CD4-positive, alpha-beta T cell treated with Interleukin-6 at 100 ng/mL for 8 hours (primary cell): ENCODE measurements around the gene HPSE2.
"Not testable (repeated sequence)": the region's sequence is repeated elsewhere in the genome, so short reads cannot be mapped to it uniquely, and the experiment has no call there.

ENCODE experiments used
- DNase-seq: peaks from one replicate; pipeline ENCODE4 v3.0.0-alpha.2; 2020; ENCODE audit warnings: mixed read lengths, low spot score

The HPSE2 gene

DNA sequence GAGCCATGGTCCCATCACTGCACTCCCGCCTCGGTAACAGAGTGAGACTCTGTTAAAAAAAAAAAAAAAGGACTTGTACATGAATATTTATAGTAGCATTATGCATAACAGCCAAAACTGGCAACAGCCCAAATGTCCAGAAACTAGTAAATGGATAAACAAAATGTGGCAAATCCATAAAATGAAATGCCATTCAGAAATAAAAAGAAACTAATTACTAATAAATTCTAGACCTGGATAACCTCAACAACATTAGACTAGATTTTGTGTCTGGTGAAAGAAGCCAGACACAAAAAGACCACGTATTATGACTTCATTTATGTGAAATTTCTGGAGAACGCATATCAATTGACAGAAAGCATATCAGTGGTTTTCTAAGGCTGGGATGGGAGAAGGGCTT lies 74.5 kb downstream of the HPSE2 start:
- no peak for DNase-seq

DNA sequence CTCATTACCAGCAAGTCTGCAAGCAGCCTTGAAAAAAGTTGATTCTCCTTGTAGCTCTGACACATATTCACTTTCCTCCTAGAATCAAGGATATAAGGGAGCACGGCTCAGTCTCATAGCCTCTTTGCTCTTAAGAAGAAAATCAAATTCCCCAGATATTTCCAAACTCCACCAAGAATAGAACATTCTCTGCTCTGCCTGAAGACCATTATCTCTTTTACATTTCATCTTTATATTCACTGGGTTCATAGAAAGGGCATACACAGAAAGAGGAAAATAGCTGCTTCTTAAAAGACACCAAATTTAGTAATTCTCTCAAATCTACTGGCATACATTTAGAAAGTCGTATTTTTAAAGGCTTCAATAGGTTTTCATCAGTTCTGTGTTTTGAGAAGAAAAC lies 92.0 kb downstream of the HPSE2 start:
- no peak for DNase-seq

DNA sequence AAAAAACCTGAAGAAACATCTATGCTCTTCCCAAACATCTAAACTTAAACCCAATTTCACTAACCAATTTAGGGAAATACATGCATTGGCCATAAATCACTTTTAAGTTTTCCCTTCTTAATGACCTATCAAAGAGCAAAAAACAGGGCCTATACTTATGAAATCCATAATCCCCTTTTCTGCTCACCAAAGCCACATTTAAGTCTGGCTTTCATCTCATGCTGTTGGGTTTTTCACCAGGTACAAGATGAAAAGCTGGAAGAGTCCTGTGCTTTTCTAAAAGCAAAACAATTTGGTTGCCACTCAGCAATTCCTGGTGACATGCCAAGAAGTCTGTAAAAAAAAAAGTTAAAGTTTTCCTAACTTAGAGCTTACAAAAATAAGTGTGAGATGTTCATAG lies 92.6 kb downstream of the HPSE2 start:
- no peak for DNase-seq

- DNase-seq: not testable (repeated sequence)
Observed at GRCh38 chr10:99132897-99133296, 102.8 kb downstream of the HPSE2 start.

DNA sequence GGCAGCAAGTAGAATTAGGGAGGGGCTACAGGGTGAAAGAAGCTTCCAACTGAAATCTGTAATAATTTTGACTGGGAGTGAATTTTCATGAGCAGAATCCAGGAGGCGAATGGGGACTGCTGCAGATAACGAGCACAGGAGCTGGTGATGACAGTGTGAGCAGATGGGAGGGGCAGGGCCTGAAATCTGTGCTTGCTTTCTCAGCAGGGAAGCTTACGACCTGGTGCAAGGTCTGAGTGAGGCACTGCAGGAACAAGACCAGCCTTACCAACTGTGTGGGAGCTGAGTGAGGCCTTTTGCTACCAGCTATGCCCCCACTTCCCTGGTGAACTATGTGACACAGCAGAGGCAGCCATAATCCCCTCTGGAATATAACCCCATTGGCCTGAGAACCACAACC lies 109.8 kb downstream of the HPSE2 start:
- no peak for DNase-seq

GRCh38 chr10:99124376-99124775 lies 111.3 kb downstream of the HPSE2 start:
- DNase-seq: no peak

DNA sequence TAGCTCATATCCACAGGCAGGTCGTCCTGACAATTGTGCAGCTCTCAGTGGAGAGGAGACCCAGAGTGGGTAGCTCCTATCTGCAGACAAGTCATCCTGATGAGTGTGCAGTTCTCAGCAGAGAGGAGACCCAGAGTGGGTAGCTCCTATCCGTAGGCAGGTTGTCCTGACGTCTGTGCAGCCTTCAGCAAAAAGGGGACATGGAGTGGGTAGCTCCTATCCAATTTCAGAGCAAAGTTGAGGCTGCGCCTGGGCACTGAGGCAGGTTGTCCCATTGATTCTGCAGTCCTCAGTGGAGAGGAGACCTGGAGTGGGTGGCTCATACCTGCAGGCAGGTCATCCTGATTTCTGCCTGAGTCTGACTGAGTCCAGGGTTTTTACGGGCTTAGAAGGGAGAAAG lies 111.8 kb downstream of the HPSE2 start:
- DNase-seq: no peak

GRCh38 chr10:99123336-99123735 lies 112.3 kb downstream of the HPSE2 start:
- no peak for DNase-seq

DNA sequence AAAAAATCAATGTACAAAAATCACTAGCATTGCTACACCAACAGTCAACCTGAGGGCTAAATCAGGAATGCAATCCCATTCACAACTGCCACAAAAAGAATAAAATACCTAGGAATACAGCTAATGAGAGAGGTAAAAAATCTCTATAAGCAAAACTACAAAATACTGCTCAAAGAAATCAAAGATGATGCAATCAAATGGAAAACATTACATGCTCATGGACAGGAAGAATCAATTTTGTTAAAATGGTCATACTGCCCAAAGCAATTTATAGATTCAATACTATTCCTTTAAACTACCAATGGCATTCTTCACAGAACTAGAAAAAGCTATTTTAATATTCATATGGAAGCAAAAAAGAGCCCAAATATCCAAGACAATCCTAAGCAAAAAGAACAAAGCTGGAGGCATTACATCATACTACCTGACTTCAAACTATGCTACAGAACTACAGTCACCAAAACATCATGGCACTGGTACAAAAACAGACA lies 116.3 kb downstream of the HPSE2 start:
- DNase-seq: no peak

- no peak for DNase-seq
Observed at GRCh38 chr10:99115703-99116102, 119.9 kb downstream of the HPSE2 start.

- DNase-seq: no peak
Observed at GRCh38 chr10:99085358-99085757, 150.3 kb downstream of the HPSE2 start.

GRCh38 chr10:99084161-99084560 lies 151.5 kb downstream of the HPSE2 start:
- no peak for DNase-seq

DNA sequence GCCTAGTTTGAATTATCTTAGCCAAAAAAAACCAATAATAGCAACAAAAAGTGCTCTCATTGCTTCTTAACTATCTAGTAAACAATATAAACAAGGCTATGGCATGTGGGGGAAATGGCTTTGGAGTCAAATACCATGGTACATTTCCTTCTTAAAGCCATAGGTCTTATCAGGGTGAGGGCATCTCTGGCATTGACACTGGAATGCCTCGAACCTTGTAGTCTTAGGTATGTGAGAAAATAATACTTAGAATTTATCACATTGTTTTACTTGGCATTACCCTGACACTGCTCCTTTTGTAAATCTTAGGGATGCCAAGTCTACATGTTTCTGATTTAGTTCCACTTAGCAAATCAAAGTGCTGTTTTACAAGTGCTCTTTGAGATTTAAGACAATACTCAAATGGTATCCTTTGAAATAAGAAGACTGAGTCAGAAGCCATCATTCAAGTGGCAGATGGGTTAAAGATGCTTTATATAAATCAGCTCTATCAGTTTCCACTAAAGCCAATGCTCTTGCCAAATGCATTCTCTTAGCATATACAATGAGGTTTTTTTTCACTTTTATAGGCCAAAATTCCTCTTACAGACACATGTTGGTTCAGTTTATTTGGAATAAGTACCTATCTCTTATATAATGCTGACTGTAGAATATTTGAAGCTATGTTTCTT lies 155.2 kb downstream of the HPSE2 start:
- DNase-seq: no peak

- DNase-seq: no peak
Observed at GRCh38 chr10:99062591-99062990, 173.1 kb downstream of the HPSE2 start.

DNA sequence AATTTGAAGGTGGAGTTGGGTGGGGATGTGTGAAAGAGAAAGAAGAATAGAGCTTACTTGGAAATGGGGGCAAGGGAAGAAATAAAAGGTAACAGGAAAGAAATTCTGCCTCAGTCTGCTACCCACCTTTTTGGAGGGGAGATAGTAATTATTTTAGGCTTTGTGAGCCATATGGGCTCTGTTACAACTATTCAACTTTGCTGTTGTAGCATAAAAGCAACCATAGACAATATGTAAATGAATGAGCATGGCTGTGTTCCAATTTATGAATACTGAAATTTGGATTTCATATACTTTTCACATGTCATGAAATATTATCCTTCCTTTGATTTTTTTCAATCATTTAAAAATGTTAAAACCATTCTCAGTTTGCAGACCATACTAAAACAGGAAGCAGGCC lies 176.9 kb downstream of the HPSE2 start:
- no peak for DNase-seq

DNA sequence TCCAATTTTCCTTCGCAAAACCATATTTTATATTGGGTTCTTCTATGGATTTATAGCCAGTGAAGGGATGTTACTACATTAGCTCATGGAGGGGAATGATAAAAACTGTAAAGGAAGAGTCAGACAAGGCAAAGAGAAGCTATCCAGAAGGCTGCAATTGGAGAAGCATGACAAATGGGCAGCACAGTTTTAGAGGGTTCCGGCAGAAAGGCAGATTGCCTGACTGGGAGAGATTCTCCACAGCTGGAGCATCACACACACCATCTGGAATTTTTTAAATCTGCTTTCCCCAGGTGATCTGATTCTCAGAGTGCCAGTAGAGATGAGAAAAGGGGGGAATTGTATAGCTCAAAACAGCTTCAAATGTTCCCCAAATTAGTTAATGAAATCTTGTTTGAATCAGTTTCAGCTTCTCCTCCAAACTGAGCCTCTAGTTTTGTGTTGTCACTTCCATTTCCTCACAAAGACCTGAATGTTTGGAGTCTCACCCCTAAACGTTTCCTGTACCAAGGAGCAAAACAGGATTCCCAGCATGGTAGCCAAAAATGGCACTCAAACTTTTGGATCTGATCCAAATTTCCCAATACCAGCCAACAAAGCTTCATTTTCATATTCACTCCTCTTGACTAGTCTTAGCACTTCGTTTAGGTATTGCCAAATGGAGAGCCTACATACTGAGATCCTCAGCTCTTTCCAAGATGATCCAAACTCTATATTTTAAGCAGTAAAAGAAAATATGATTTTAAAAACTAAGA lies 177.5 kb downstream of the HPSE2 start:
- DNase-seq: no peak

DNA sequence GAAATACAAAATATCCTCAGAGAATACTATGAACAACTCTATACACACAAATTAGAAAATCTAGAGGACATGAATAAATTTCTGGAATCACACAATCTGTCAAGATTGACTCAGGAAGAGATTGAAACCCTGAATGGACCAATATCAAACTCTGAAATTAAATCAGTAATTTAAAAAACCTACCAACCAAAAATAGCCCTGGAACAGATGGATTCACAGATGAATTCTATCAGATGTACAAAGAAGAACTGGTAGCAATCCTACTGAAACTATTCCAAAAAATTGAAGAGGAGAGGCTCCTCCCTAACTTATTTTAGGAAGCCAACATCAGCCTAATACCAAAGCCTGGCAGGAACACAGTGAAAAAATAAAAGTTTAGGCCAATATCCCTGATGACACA lies 190.0 kb downstream of the HPSE2 start:
- DNase-seq: no peak

DNA sequence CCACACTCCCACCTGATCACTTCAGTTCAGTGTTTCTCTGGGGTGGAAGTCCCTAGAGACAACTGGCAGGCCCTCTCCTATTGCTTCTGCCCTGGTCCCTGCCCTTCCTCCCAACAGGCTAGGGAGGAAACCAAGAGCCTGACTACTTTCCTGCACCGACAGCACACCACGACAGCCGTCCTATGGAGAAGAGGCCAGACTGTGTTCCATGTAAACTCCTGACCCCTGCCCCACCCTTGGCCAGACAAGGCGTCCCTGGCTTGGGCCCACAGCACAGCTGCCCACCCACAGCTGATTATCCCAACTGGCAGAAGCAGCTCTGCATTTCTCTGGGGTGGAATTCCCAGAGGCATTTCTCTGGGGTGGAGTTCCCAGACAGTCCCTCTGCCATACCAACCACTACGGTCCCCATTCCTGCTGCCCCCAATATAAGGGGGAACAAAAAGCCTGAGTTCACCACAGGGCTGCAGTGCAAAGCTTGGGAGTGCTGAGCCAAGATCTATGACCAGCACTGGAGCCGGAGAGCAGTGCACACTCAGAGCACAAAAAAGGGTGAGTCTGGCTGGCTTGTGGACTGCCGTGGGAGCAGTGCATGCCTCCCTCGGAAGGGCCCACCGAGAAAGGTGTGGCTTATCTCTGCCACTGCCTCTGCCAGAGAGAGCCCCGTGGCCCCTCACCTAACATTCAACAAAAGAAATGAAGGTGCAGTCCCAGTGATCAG lies 193.4 kb downstream of the HPSE2 start:
- no peak for DNase-seq

DNA sequence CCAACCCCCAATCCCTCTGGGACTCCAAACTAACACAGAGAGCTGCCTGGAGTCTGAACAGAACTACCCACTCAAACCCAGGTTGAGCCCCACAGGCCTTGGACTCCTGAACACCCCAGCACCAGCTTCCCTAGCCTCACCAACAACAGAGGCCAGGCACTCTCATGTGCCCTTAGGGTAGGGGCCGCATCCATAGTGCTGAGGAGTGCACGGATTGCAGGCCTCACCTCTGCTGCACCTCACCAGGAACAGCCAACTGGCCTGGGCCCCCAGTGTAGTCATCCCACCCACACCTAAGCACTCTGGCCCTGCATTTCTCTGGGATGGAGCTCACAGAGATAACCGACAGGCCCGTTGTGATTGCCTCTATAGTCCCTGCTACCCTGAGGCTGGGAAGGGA lies 194.2 kb downstream of the HPSE2 start:
- DNase-seq: no peak

DNA sequence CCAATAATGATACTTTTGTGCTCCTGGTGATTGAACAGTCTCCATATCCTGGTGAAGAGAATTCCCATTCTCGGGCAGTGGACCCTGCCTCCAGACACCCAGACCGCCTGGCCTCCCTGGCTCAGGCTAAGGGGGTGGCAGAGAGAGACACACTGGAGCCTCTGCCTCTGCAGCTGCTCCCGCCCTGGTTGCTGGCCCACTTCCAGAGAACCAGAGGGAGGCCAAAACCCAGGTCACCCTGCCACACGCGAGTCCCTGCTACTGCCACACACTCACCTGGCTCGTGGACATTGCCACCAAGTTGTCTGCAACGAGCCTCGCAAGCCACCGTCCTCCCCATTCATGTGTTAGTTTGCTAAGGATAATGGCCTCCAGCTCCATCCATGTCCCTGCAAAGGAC lies 221.8 kb downstream of the HPSE2 start:
- no peak for DNase-seq

DNA sequence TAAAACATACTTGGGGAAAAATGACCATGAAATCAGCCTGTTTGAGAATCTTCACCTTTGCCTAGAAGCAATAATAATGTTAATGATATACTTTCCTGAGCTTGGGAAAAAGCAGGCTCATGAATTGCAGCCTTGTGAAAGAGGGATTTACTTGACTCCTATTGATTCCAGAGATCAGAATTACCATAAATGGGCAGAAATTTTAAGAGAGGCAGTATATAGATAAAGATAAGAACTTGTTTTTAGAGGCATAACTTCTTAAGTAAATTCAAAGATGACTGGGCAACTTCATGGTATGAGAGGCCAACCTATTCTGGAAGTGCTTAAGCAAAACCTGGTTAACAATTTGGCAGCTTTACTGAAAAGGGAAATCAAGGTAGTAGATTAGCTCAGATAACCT lies 225.4 kb downstream of the HPSE2 start:
- no peak for DNase-seq

GRCh38 chr10:99008054-99008453 lies 227.6 kb downstream of the HPSE2 start:
- DNase-seq: no peak

DNA sequence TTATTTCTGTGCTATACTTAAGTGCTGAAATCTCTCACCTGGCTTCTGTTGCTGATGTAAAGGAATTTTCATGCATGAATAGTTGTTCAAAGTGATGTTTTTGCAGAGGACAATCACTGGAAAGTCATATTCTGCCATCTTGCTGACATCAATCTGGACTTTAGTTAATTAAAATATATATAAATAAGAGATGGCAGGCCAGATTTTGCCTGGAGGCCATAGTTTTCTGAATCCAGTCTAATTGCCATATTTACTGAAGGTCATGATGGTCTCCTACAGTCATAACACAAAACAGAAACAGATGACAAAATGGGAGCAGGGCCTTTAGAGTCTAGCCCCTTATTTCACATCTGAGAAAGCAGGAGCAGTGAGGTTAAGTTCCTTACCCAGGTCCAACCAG lies 228.2 kb downstream of the HPSE2 start:
- no peak for DNase-seq
